GM18519 (cell line): ENCODE results near the gene SYNCRIP.
"Not testable (repeated sequence)": the region's sequence is repeated elsewhere in the genome, so short reads cannot be mapped to it uniquely, and the experiment has no call there.

ENCODE experiments used
- ATAC-seq: cut with Tn5 transposase; IDR thresholded peaks from one replicate; pipeline ENCODE4 v1.9.1; 2021; ENCODE audit warnings: mild to moderate bottlenecking, moderate library complexity; ENCODE audit not compliant: unreplicated experiment, low FRiP score

Gene SYNCRIP

GRCh38 chr6:85642774-85643536 is at the start of gene SYNCRIP:
SYNCRIP (minus strand) TSS chr6:85642886; CDS start chr6:85641439, 1,447 bp downstream.
- ATAC-seq, result peak; percentile 54

GRCh38 chr6:85691478-85691877 is 48.8 kb upstream of the SYNCRIP start:
- ATAC-seq, result no peak

GRCh38 chr6:85690071-85690470 is 47.4 kb upstream of the SYNCRIP start:
- ATAC-seq, result no peak

GRCh38 chr6:85685713-85686112 is 43.0 kb upstream of the SYNCRIP start:
- ATAC-seq, result peak; percentile 91

GRCh38 chr6:85684809-85685171 is 42.1 kb upstream of the SYNCRIP start:
- ATAC-seq, result no peak

- ATAC-seq, result no peak
Observed at GRCh38 chr6:85684133-85684808, 41.6 kb upstream of the SYNCRIP start.

GRCh38 chr6:85681899-85682298 is 39.2 kb upstream of the SYNCRIP start:
- ATAC-seq, result not testable (repeated sequence)

- ATAC-seq, result no peak
Observed at GRCh38 chr6:85680388-85680787, 37.7 kb upstream of the SYNCRIP start.

- no peak for ATAC-seq
Observed at GRCh38 chr6:85679445-85680123, 36.9 kb upstream of the SYNCRIP start.

- peak; percentile 70 for ATAC-seq
Observed at GRCh38 chr6:85678602-85679444, 36.1 kb upstream of the SYNCRIP start.

- no peak for ATAC-seq
Observed at GRCh38 chr6:85678026-85678601, 35.4 kb upstream of the SYNCRIP start.

GRCh38 chr6:85677234-85677956 is 34.7 kb upstream of the SYNCRIP start:
- ATAC-seq, result no peak

GRCh38 chr6:85676086-85676729 is 33.5 kb upstream of the SYNCRIP start:
- no peak for ATAC-seq

- ATAC-seq, result no peak
Observed at GRCh38 chr6:85675030-85675819, 32.5 kb upstream of the SYNCRIP start.

GRCh38 chr6:85674604-85675003 is 31.9 kb upstream of the SYNCRIP start:
- no peak for ATAC-seq

- no peak for ATAC-seq
Observed at GRCh38 chr6:85673198-85674139, 30.8 kb upstream of the SYNCRIP start.

GRCh38 chr6:85672623-85673022 is 29.9 kb upstream of the SYNCRIP start:
- ATAC-seq, result no peak
